ENCODE data around the gene KCNE4.
A peak's percentile ranks its signal among the peaks of the same experiment; 100 is the strongest.

KCNE4 gene

GRCh38 chr2:223041527-223042109 lies 10.4 kb upstream of the KCNE4 start:
- FAIRE-seq = no peak

GRCh38 chr2:223042284-223042683 lies 9.7 kb upstream of the KCNE4 start:
- no peak for FAIRE-seq

- FAIRE-seq = no peak
These were observed 9.3 kb upstream of the KCNE4 start for GRCh38 chr2:223042704-223043118.

- FAIRE-seq = no peak
These were observed 8.6 kb upstream of the KCNE4 start for GRCh38 chr2:223043164-223043941.

- no peak for FAIRE-seq
These were observed 7.7 kb upstream of the KCNE4 start for GRCh38 chr2:223044092-223044836.

GRCh38 chr2:223044916-223045700 lies 6.9 kb upstream of the KCNE4 start:
- FAIRE-seq = no peak

- no peak for FAIRE-seq
These were observed 5.4 kb upstream of the KCNE4 start for GRCh38 chr2:223046470-223047040.

GRCh38 chr2:223047260-223047761 lies 4.7 kb upstream of the KCNE4 start:
- no peak for FAIRE-seq

GRCh38 chr2:223048519-223048918 lies 3.5 kb upstream of the KCNE4 start:
- no peak for FAIRE-seq

GRCh38 chr2:223049356-223049755 lies 2.6 kb upstream of the KCNE4 start:
- no peak for FAIRE-seq

- FAIRE-seq = no peak
These were observed 1.8 kb upstream of the KCNE4 start for GRCh38 chr2:223050188-223050587.

GRCh38 chr2:223050900-223051504 lies 988 bp upstream of the KCNE4 start:
- FAIRE-seq = no peak

GRCh38 chr2:223052548-223053483 lies 826 bp downstream of the KCNE4 start:
- FAIRE-seq = no peak

- no peak for FAIRE-seq
These were observed 1.6 kb downstream of the KCNE4 start for GRCh38 chr2:223053484-223054192.

GRCh38 chr2:223054193-223054781 lies 2.3 kb downstream of the KCNE4 start:
- FAIRE-seq = no peak

GRCh38 chr2:223055140-223055539 lies 3.1 kb downstream of the KCNE4 start:
- FAIRE-seq = peak; percentile 53

- FAIRE-seq = no peak
These were observed 3.8 kb downstream of the KCNE4 start for GRCh38 chr2:223055836-223056235.

GRCh38 chr2:223056701-223057418 lies 4.9 kb downstream of the KCNE4 start:
- no peak for FAIRE-seq

GRCh38 chr2:223057569-223057968 lies 5.6 kb downstream of the KCNE4 start:
- no peak for FAIRE-seq
